Suprapubic skin (tissue), 4 donors: ENCODE measurements around the gene GPR179.

Source experiments
- CTCF ChIP-seq, 2 donors: fragments of 200-600 bp in 1 of 2; fragments of 450-650 bp in 1 of 2; sonication (generic) in 1 of 2; IDR thresholded peaks; one replicate each; pipeline ENCODE4 v1.5.1; 2016 to 2019; ENCODE audit warnings: antibody characterized with exemption in 2 of 2, mild to moderate bottlenecking in 1 of 2, moderate library complexity in 1 of 2
- EP300 ChIP-seq: sonication (generic); formaldehyde crosslinking; IDR thresholded peaks from one replicate; pipeline ENCODE4 v1.6.1; 2017; ENCODE audit warnings: antibody characterized with exemption
- POLR2A ChIP-seq, 2 donors: fragments of 450-650 bp; IDR thresholded peaks; one replicate each; pipeline ENCODE4 v1.6.1; 2017; ENCODE audit warnings: antibody characterized with exemption in 2 of 2, mild to moderate bottlenecking in 2 of 2, moderate library complexity in 2 of 2
- POLR2AphosphoS5 ChIP-seq, 3 donors: sonication (generic); formaldehyde crosslinking; IDR thresholded peaks; one replicate each; pipeline ENCODE4 v1.6.1; 2017; ENCODE audit warnings: antibody characterized with exemption in 3 of 3

GRCh38 chr17:38333635-38334295 lies 10.0 kb downstream of the GPR179 start:
- TF ChIP-seq EP300 (no peak), CTCF (IDR thresholded peaks at IDR 0.05) (peak in 1 of 2 donors; percentile 46), POLR2A (IDR thresholded peaks at IDR 0.05) (no peak), POLR2AphosphoS5 (IDR thresholded peaks at IDR 0.05) (no peak)
